Duodenal mucosa (tissue), 2 donors: ENCODE data around the gene BPIFA3.

ENCODE experiments used
- H3K27ac ChIP-seq: one replicate; pipeline ENCODE4 v1.7.0; 2013; ENCODE audit warnings: low read depth, low read length
- H3K27me3 ChIP-seq, 2 donors: one replicate each; pipeline ENCODE4 v1.7.0; 2013; ENCODE audit warnings: low read length in 2 of 2, control low read depth in 1 of 2; ENCODE audit not compliant: insufficient read depth in 2 of 2, control insufficient read depth in 1 of 2
- H3K36me3 ChIP-seq, 2 donors: one replicate each; pipeline ENCODE4 v1.7.0; 2013; ENCODE audit warnings: low read length in 2 of 2, control low read depth in 1 of 2; ENCODE audit not compliant: insufficient read depth in 2 of 2, control insufficient read depth in 1 of 2
- H3K4me1 ChIP-seq, 2 donors: one replicate each; pipeline ENCODE4 v1.7.0; 2013; ENCODE audit warnings: low read length in 2 of 2, control low read depth in 1 of 2; ENCODE audit not compliant: insufficient read depth in 2 of 2, control insufficient read depth in 1 of 2
- H3K4me3 ChIP-seq, 2 donors: one replicate each; pipeline ENCODE4 v1.7.0; 2013; ENCODE audit warnings: low read length in 2 of 2, low read depth in 1 of 2
- H3K9ac ChIP-seq, 2 donors: one replicate each; pipeline ENCODE4 v1.7.0; 2013; ENCODE audit warnings: low read length in 2 of 2, low read depth in 1 of 2
- H3K9me3 ChIP-seq, 2 donors: one replicate each; pipeline ENCODE4 v1.7.0; 2013; ENCODE audit warnings: low read length in 2 of 2, control low read depth in 1 of 2; ENCODE audit not compliant: control insufficient read depth in 1 of 2

The BPIFA3 gene

GRCh38 chr20:33237989-33238388 is 20.8 kb downstream of the BPIFA3 start:
- no peaks in the 10 kb centered on the region for H3K9me3 ChIP-seq
- no peak overlapping the region for H3K9ac ChIP-seq
- no peak overlapping the region for H3K27ac ChIP-seq
- no peak overlapping the region for H3K4me3 ChIP-seq
- H3K27me3 ChIP-seq: peaks cover 0 to 2% of the 10 kb centered on the region in 2 donors
- no peaks in the 10 kb centered on the region for H3K4me1 ChIP-seq
- H3K36me3 ChIP-seq: no peaks in the 10 kb centered on the region

GRCh38 chr20:33239418-33239817 is 22.3 kb downstream of the BPIFA3 start:
- Histone ChIP-seq H3K4me1 (no peaks in the 10 kb centered on the region), H3K9ac (no peak overlapping the region), H3K27ac (no peak overlapping the region), H3K4me3 (no peak overlapping the region), H3K27me3 (peaks cover 0 to 2% of the 10 kb centered on the region in 2 donors), H3K36me3 (no peaks in the 10 kb centered on the region), H3K9me3 (no peaks in the 10 kb centered on the region)

- Histone ChIP-seq H3K27ac (no peak overlapping the region), H3K27me3 (peaks cover 0 to under 1% of the 10 kb centered on the region in 2 donors), H3K4me3 (no peak overlapping the region), H3K9me3 (no peaks in the 10 kb centered on the region), H3K9ac (no peak overlapping the region), H3K4me1 (no peaks in the 10 kb centered on the region), H3K36me3 (no peaks in the 10 kb centered on the region)
Measured at GRCh38 chr20:33239979-33240736, 23.0 kb downstream of the BPIFA3 start.

- Histone ChIP-seq H3K9me3 (no peaks in the 10 kb centered on the region), H3K9ac (no peak overlapping the region), H3K27me3 (no peaks in the 10 kb centered on the region), H3K4me3 (no peak overlapping the region), H3K27ac (no peak overlapping the region), H3K36me3 (no peaks in the 10 kb centered on the region), H3K4me1 (no peaks in the 10 kb centered on the region)
Measured at GRCh38 chr20:33240923-33241322, 23.8 kb downstream of the BPIFA3 start.

GRCh38 chr20:33242319-33243100 is 25.4 kb downstream of the BPIFA3 start:
- no peaks in the 10 kb centered on the region for H3K4me1 ChIP-seq
- no peak overlapping the region for H3K4me3 ChIP-seq
- no peaks in the 10 kb centered on the region for H3K36me3 ChIP-seq
- no peak overlapping the region for H3K9ac ChIP-seq
- H3K27me3 ChIP-seq: no peaks in the 10 kb centered on the region
- H3K27ac ChIP-seq: no peak overlapping the region
- no peaks in the 10 kb centered on the region for H3K9me3 ChIP-seq

- Histone ChIP-seq H3K27ac (no peak overlapping the region), H3K9ac (no peak overlapping the region), H3K4me3 (no peak overlapping the region), H3K4me1 (no peaks in the 10 kb centered on the region), H3K9me3 (no peaks in the 10 kb centered on the region), H3K36me3 (no peaks in the 10 kb centered on the region), H3K27me3 (no peaks in the 10 kb centered on the region)
Measured at GRCh38 chr20:33246077-33246476, 28.9 kb downstream of the BPIFA3 start.

GRCh38 chr20:33249456-33249855 is 32.3 kb downstream of the BPIFA3 start:
- Histone ChIP-seq H3K27ac (no peak overlapping the region), H3K27me3 (no peaks in the 10 kb centered on the region), H3K9ac (no peak overlapping the region), H3K36me3 (no peaks in the 10 kb centered on the region), H3K4me1 (no peaks in the 10 kb centered on the region), H3K4me3 (no peak overlapping the region), H3K9me3 (no peaks in the 10 kb centered on the region)

GRCh38 chr20:33250666-33251065 is 33.5 kb downstream of the BPIFA3 start:
- no peaks in the 10 kb centered on the region for H3K27me3 ChIP-seq
- H3K9ac ChIP-seq: no peak overlapping the region
- H3K9me3 ChIP-seq: no peaks in the 10 kb centered on the region
- H3K4me3 ChIP-seq: no peak overlapping the region
- H3K4me1 ChIP-seq: no peaks in the 10 kb centered on the region
- H3K27ac ChIP-seq: no peak overlapping the region
- no peaks in the 10 kb centered on the region for H3K36me3 ChIP-seq

GRCh38 chr20:33251496-33251895 is 34.3 kb downstream of the BPIFA3 start:
- H3K4me1 ChIP-seq: no peaks in the 10 kb centered on the region
- no peaks in the 10 kb centered on the region for H3K36me3 ChIP-seq
- H3K9me3 ChIP-seq: no peaks in the 10 kb centered on the region
- H3K9ac ChIP-seq: no peak overlapping the region
- H3K4me3 ChIP-seq: no peak overlapping the region
- no peaks in the 10 kb centered on the region for H3K27me3 ChIP-seq
- no peak overlapping the region for H3K27ac ChIP-seq

GRCh38 chr20:33252460-33252859 is 35.3 kb downstream of the BPIFA3 start:
- no peak overlapping the region for H3K27ac ChIP-seq
- no peaks in the 10 kb centered on the region for H3K4me1 ChIP-seq
- H3K27me3 ChIP-seq: no peaks in the 10 kb centered on the region

More at GRCh38 chr20:33252460-33252859, 35.3 kb downstream of the BPIFA3 start:
- Histone ChIP-seq H3K9ac (no peak overlapping the region), H3K36me3 (no peaks in the 10 kb centered on the region), H3K4me3 (no peak overlapping the region), H3K9me3 (no peaks in the 10 kb centered on the region)
